ENCODE measurements around the gene DIDO1.
"Not testable (repeated sequence)": the region's sequence is repeated elsewhere in the genome, so short reads cannot be mapped to it uniquely, and the experiment has no call there.

The DIDO1 gene

GRCh38 chr20:62858058-62858830 is 68.1 kb downstream of the DIDO1 start:
- DNase-seq, result peak in 24 of 51 donors; percentile 15 to 67 (median 30)

DNA sequence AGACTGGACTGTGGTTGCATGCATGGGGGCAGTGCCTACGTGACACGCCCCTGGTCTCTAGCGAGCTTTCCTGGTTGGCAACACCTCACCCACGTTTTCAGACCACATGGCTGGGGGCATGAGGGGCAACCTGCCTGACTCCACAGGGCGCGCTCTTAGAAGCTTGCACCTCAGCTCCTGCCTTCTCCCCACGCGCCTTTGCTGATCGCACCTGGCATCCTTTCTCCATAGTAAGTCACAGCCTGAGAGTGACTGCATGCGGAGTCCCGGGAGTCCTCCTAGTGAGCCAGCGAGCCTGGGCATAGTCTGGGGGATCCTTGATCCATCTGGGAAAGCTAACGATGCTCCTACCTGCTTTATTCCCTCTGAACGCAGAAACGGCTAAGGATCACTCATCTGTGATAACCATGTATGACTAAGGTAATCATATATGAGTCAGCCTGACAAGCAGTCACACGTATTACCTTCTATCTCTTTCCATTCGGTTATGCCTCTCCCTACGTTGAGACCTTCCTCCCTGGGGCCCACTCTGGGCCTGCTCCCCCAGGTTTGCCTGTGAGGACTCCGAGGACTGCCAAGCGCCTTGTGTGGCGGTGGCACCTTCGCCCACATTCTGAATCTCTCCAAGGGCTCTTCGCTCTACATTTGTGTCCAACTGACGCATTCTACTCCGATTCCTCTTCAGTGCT is 69.2 kb downstream of the DIDO1 start:
- DNase-seq, result peak in 1 of 51 donors; percentile 49

GRCh38 chr20:62855120-62855519 is 71.2 kb downstream of the DIDO1 start:
- no peak for DNase-seq

- no peak for DNase-seq
Observed at GRCh38 chr20:62854121-62854520, 72.2 kb downstream of the DIDO1 start.

DNA sequence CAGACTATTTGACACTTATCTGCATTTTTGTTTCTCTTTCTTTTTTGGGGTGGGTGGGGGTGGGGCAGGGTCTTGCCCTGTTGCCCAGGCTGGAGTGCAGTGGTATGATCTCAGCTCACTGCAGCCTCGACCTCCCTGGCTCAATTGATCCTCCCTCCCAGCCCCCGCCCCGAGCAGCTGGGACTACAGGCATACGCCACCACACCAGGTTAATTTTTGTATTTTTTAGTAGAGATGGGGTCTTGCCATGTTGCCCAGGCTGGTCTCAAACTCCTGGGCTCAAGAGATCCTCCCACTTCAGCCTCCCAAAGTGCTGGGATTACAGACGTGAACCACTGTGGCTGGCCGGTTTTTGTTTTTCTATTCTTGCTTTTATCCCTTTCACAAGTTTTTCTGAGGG is 73.0 kb downstream of the DIDO1 start:
- not testable (repeated sequence) for DNase-seq

DNA sequence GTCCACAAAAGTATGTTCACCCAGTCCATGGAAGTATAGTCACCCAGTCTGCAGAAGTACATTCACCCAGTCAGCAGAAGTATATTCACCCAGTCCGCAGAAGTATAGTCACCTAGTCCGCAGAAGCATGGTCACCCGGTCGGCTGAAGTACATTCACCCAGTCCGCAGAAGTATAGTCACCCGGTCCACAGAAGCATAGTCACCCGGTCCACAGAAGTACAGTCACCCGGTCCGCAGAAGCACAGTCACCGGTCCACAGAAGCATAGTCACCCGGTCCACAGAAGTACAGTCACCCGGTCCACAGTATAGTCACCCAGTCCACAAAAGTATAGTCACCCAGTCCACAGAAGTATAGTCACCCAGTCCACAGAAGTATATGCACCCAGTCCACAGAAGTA is 73.5 kb downstream of the DIDO1 start:
- DNase-seq, result no peak

GRCh38 chr20:62852196-62852595 is 74.1 kb downstream of the DIDO1 start:
- no peak for DNase-seq

- DNase-seq, result peak in 45 of 51 donors; percentile 21 to 90 (median 67)
Observed at GRCh38 chr20:62850333-62850974, 75.9 kb downstream of the DIDO1 start.

GRCh38 chr20:62849431-62849830 is 76.9 kb downstream of the DIDO1 start:
- peak in 1 of 51 donors; percentile 10 for DNase-seq

GRCh38 chr20:62848917-62849316 is 77.4 kb downstream of the DIDO1 start:
- DNase-seq, result not testable (repeated sequence)

- peak in 1 of 51 donors; percentile 34 for DNase-seq
Observed at GRCh38 chr20:62846166-62846890, 80.0 kb downstream of the DIDO1 start.

DNA sequence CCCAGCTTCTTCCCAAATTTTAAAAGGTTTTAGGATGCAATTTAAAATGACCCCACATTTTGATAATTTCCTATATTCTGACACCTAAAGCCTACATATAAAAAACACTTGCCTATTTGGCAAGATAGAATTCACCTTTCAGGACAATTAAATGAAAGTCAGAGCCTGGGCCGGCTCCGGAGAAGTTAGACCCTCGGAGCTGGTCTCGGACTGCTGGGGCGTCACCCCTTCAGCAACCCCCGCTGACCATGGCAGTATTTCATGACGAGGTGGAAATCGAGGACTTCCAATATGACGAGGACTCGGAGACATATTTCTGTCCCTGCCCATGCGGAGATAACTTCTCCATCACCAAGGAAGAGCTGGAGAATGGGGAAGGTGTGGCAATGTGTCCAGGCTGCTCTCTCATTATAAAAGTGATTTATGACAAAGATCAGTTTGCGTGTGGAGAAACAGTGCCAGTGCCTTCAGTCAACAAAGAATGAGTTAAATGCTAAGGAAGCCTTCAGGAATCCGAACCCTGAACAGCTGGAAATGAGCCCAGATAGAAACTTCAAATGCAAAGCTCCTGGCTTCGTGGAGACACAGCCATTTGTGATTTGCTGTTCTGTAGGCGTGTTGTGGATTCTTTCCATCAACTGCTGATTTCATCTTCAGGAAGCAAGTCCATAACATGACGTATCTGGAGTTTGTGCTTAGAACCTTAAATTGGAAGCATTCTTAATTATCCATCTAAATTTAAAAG is 80.7 kb downstream of the DIDO1 start:
- no peak for DNase-seq

- DNase-seq, result no peak
Observed at GRCh38 chr20:62844182-62844581, 82.1 kb downstream of the DIDO1 start.

GRCh38 chr20:62843656-62844055 is 82.6 kb downstream of the DIDO1 start:
- DNase-seq, result no peak

DNA sequence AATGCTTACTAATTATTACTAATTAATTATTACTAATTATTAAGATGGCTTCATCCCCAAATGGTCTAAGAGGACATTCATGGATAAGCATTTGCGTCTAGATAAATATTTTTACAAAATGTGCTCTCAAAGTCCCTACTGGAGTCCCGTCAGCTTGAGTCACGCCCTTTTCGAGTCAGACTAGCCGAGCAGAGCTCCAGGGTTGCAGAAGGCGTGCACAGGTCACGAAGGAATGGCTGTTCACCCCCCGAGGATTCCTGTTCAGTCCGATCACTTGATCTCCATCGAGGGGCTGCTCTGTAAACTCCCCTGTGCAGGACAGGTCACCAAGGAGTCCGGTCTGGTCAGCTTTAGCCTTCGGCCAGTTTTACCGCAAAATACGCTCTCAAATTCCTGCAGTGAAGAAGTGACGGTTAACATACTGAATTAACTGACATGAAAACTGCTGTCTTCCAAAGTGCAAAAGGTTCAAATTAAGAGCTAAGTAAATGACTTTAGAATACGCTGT is 84.5 kb downstream of the DIDO1 start:
- DNase-seq, result no peak

- DNase-seq, result no peak
Observed at GRCh38 chr20:62840244-62841197, 85.8 kb downstream of the DIDO1 start.

DNA sequence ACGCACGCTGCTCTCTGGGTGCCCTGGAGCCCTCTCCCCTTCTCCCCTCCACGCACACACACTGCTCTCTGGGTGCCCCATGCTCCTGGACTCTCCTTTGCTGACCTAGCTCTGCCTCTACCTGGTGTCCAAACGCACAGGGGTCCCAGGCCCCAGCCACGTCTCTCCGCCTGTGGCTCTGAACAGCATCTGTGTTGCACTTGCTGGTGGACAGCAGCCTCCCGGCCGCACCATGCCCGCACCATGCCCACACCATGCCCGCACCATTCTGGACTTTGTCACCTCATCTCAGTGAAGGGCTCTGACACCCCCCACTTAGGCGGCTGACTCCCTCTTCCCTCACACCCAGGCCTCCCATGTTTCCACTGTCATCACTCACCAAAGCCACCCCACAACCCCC is 86.5 kb downstream of the DIDO1 start:
- DNase-seq, result no peak

DNA sequence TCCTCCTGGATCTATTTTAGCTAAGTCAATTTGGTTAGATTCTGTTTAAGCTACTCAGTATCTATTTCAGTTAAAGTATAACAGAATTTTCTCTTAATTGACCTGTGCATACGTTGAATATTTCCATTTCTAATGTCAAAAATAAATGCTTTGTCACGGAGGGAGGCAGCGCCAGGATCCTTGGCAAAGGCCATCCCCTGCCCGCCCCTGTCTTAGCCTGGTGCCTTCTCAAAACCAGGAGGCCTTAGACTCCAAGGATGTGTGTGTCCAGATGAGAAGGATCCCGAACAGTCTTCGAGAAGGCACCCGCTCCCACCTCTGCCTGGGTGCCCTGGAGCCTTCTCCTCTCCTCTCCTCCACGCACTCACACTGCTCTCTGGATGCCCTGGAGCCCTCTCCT is 87.0 kb downstream of the DIDO1 start:
- no peak for DNase-seq

DNA sequence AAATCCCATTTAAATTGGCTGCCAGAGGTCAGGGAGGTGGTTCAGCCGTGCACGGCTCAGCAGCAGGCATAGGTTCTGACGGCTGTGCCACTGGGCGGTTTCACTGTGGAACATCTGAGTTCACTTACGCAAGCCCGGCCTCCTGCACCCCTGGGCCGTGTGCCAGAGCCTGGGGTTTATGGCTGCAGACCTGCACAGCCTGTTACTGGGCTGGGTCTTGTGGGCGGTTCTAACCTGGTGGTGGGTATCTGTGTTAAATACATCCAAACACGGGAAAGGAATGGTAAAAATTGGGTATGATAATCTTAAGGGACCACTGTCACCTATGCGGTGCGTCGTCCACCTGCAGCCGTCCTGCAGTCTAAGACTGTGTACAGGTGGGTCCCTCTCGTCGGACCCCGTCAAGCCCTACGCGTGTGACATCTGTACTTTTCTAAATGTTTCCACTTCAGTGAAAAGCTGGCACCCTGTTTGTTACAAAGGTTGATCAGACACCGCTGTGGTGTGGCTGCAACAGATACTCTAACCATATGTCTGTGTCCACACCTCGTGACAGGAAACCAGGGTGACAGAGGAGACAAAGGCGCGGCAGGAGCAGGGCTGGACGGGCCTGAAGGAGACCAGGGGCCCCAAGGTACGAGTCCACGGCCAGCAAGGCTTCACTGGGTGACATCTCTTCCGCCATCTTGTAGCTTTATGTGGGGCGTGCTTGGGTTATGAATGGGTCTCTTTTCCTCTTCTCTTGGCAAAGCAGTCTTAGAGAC is 88.0 kb downstream of the DIDO1 start:
- no peak for DNase-seq

Measured in hypothalamus (tissue), 51 donors.